Psoas muscle (tissue), 8 donors: Measurements from ENCODE around the gene CPNE1. TPM values are rescaled to one million over a fixed set of nuclear protein-coding genes. Genes with fewer than 3 reads are reported as not detected.
A peak's percentile ranks its signal among the peaks of the same experiment; 100 is the strongest.

Source experiments
- ATAC-seq, 4 donors: fragments of 200-7000 bp; cut with Tn5 transposase; one replicate each; pipeline ENCODE4 v1.9.1; 2020; ENCODE audit warnings: moderate library complexity in 3 of 4, mild to moderate bottlenecking in 2 of 4
- DNase-seq, 2 donors: peaks; one replicate each; pipeline ENCODE4 v3.0.0-alpha.2; 2020
- H3K27ac ChIP-seq: fragments of 200-600 bp; one replicate; pipeline ENCODE4 v1.8.0; 2022
- H3K27me3 ChIP-seq, 3 donors: fragments of 200-600 bp in 1 of 3; one replicate each; pipeline versions ENCODE4 v1.6.1 to v1.8.0; 2013 to 2022; ENCODE audit warnings: low read length in 2 of 3, mild to moderate bottlenecking in 2 of 3, moderate library complexity in 1 of 3; ENCODE audit not compliant: insufficient read depth in 3 of 3
- H3K36me3 ChIP-seq, 2 donors: fragments of 200-600 bp in 1 of 2; one replicate each; pipeline versions ENCODE4 v1.6.1 to v1.8.0; 2013 to 2022; ENCODE audit warnings: low read depth in 1 of 2, mild to moderate bottlenecking in 1 of 2, moderate library complexity in 1 of 2; ENCODE audit not compliant: insufficient read depth in 1 of 2
- H3K4me1 ChIP-seq: fragments of 200-600 bp; one replicate; pipeline ENCODE4 v1.8.0; 2022
- H3K4me3 ChIP-seq: fragments of 200-600 bp; one replicate; pipeline ENCODE4 v1.8.0; 2022; ENCODE audit warnings: mild to moderate bottlenecking
- H3K9me3 ChIP-seq: fragments of 200-600 bp; one replicate; pipeline ENCODE4 v1.8.0; 2022
- CTCF ChIP-seq: fragments of 200-600 bp; IDR thresholded peaks from one replicate; pipeline ENCODE4 v1.8.0; 2022; ENCODE audit warnings: antibody characterized with exemption
- WGBS, 3 donors: extraction: QIAGEN DNeasy Blood & Tissue Kit; methylation state at CpG; one replicate each; pipeline versions ENCODE4 v1.1.6 to v1.1.7; 2013; 5-methylcytosine and 5-hydroxymethylcytosine counted together
- intact Hi-C, 2 donors: fragments of 100-400 bp; cut with DNase I; formaldehyde crosslinking; loops; one replicate each; pipeline versions ENCODE4 v1.11.0 to v1.14.2; 2022
- polyA plus RNA-seq, 3 donors: library from polyadenylated mRNA; stranded (reverse); fragments of 200-250 nt; gene quantifications; one replicate each; pipeline ENCODE4 v1.2.3, GENCODE V29; 2013
- total RNA-seq, 4 donors: library from RNA; stranded (reverse); fragmentation: NEBNext Ultra II Directional in 2 of 4; extraction: Animal tissue kit (Norgen Biotek cat#: 25700) in 2 of 4; gene quantifications; one replicate each; pipeline versions ENCODE4 v1.2.1 to v1.2.4, GENCODE V29; 2021 to 2023
- donor health status: healthy with polysubstance abuse.
- donor health status: DM: no; HTN: no; CAD: no; lungs with moderate emphysema.
- donor health status: Bipolar disorder and iron deficiency.
- donor health status: healthy.
- donor health status: DM: yes; HTN: yes; CAD: no.
- donor health status: DM: no; HTN: no; CAD: no.
- donor health status: DM: no; HTN: no; CAD: no.
- donor health status: DM: yes; HTN: yes; CAD: no.

Gene CPNE1
- total and polyA plus RNA-seq, 7 donors, result 55.9 to 75.4 (median 62.1) TPM

- Histone ChIP-seq H3K9me3 (no peaks in the 10 kb centered on the region), H3K36me3 (peaks cover 4 to 38% of the 10 kb centered on the region in 2 donors), H3K4me3 (no peak overlapping the region), H3K27me3 (no peaks in the 10 kb centered on the region), H3K4me1 (peaks cover 60% of the 10 kb centered on the region), H3K27ac (no peak overlapping the region)
- DNase-seq, result no peak
- WGBS, 3 donors, result 92 to 97% (median 94%) methylated on average over 9 of the region's 9 CpGs
- no peak for ATAC-seq
- no peak for TF ChIP-seq CTCF
- intact Hi-C loops, result loop anchor here in 1 of 2 donors (10.0 kb wide), 1 partner anchor 60 kb away; no protein-coding TSS in a partner anchor
These were observed 10.3 kb downstream of the CPNE1 start for GRCh38 chr20:35654415-35654814.

- H3K4me1 ChIP-seq, result peaks cover 62% of the 10 kb centered on the region
- WGBS, 3 donors, result 92 to 94% (median 94%) methylated on average over 4 of the region's 4 CpGs
These were observed 10.8 kb downstream of the CPNE1 start for GRCh38 chr20:35653893-35654292.

GRCh38 chr20:35653430-35653734, 11.3 kb downstream of the CPNE1 start:
- no peak for TF ChIP-seq CTCF
- no peak overlapping the region for H3K4me3 ChIP-seq
- H3K27ac ChIP-seq, result no peak overlapping the region
- peaks cover 64% of the 10 kb centered on the region for H3K4me1 ChIP-seq
- H3K36me3 ChIP-seq, result peaks cover 4 to 38% of the 10 kb centered on the region in 2 donors
- ATAC-seq (no peak), DNase-seq (no peak)
- intact Hi-C loops, result loop anchor here in 1 of 2 donors (10.0 kb wide), 1 partner anchor 61 kb away; no protein-coding TSS in a partner anchor
- WGBS, 3 donors, result 98 to 99% (median 98%) methylated on average over 3 of the region's 3 CpGs
- no peaks in the 10 kb centered on the region for H3K27me3 ChIP-seq
- H3K9me3 ChIP-seq, result no peaks in the 10 kb centered on the region

More at GRCh38 chr20:35653893-35654292, 10.8 kb downstream of the CPNE1 start:
- Histone ChIP-seq H3K4me3 (no peak overlapping the region), H3K36me3 (peaks cover 4 to 38% of the 10 kb centered on the region in 2 donors), H3K27me3 (no peaks in the 10 kb centered on the region), H3K27ac (no peak overlapping the region), H3K9me3 (no peaks in the 10 kb centered on the region)
- no peak for TF ChIP-seq CTCF
- DNase-seq (no peak), ATAC-seq (no peak)
- intact Hi-C loops, result loop anchor here in 1 of 2 donors (10.0 kb wide), 1 partner anchor 61 kb away; no protein-coding TSS in a partner anchor

- ATAC-seq (peak in 1 of 4 donors; percentile 42), DNase-seq (no peak)
- H3K27me3 ChIP-seq, result no peaks in the 10 kb centered on the region
- H3K4me3 ChIP-seq, result no peak overlapping the region
- no peak overlapping the region for H3K27ac ChIP-seq
- 94 to 97% (median 97%) methylated on average over 13 of the region's 13 CpGs for WGBS, 3 donors
- no peak for TF ChIP-seq CTCF
- H3K36me3 ChIP-seq, result peaks cover 4 to 38% of the 10 kb centered on the region in 2 donors
- peaks cover 60% of the 10 kb centered on the region for H3K4me1 ChIP-seq
- no peaks in the 10 kb centered on the region for H3K9me3 ChIP-seq
- intact Hi-C loops, result loop anchor here in 1 of 2 donors (10.0 kb wide), 1 partner anchor 62 kb away; no protein-coding TSS in a partner anchor
These were observed 11.9 kb downstream of the CPNE1 start for GRCh38 chr20:35652641-35653429.
